ENCODE measurements around the gene RABL6.

DNA sequence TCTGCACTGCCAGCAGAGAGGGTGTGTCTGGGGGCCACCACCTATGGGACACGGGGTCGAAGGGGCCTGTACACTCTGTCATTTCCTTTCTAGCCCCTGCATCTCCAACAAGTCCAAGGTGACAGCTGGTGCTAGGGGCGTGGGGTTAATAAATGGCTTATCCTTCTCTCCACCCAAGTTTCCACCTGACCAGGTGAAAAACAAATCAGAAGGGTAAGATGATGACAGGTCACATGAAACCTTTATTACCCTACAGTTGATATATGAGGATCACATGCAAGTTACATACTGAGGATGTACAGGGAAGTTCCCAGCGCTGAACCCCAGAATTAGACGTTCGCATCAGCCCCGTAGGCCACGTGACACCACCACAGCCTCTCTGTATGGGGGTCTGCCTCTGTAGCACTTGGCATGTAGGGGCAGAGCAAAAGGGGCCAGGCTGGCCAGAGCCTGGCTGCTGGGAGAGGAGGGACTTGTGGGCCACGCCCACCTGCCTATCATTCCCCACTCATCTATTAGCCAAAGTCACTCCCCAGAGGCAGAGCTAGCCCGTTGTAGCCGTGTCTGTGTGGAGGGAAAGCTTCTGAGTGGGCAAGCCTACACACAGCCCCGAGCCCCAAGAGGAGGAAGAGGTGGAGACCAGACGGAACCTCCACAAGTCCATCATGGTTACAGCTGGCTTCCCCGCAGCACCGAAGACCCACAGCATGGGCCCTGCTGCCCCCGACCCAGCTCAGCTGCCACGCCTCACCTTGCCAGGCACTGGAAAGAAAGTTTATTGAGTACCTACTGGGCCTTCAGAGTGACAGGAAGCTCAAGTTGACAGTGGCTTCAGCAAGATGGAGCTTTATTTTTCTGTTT is 14.4 kb upstream of the RABL6 start:
- TF ChIP-seq, protein P1, sequence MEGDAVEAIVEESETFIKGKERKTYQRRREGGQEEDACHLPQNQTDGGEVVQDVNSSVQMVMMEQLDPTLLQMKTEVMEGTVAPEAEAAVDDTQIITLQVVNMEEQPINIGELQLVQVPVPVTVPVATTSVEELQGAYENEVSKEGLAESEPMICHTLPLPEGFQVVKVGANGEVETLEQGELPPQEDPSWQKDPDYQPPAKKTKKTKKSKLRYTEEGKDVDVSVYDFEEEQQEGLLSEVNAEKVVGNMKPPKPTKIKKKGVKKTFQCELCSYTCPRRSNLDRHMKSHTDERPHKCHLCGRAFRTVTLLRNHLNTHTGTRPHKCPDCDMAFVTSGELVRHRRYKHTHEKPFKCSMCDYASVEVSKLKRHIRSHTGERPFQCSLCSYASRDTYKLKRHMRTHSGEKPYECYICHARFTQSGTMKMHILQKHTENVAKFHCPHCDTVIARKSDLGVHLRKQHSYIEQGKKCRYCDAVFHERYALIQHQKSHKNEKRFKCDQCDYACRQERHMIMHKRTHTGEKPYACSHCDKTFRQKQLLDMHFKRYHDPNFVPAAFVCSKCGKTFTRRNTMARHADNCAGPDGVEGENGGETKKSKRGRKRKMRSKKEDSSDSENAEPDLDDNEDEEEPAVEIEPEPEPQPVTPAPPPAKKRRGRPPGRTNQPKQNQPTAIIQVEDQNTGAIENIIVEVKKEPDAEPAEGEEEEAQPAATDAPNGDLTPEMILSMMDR (IDR thresholded peaks at IDR 0.05): no peak
- TF ChIP-seq EP300 (IDR thresholded peaks at IDR 0.05): no peak
